Sigmoid colon (tissue), 3 donors: ENCODE data around the gene CHN2.

ENCODE experiments used
- POLR2A ChIP-seq, 2 donors: fragments of 450-650 bp; IDR thresholded peaks; one replicate each; pipeline ENCODE4 v1.6.1; 2016; ENCODE audit warnings: antibody characterized with exemption in 2 of 2, mild to moderate bottlenecking in 2 of 2, moderate library complexity in 2 of 2
- TF ChIP-seq, protein P1 (sequence below), 4 experiments: fragments of 450-650 bp in 3 of 4; fragments of 200-600 bp in 1 of 4; IDR thresholded peaks; one replicate each; pipeline ENCODE4 v1.5.1; 2016 to 2019; ENCODE audit warnings: antibody characterized with exemption in 4 of 4, mild to moderate bottlenecking in 3 of 4, moderate library complexity in 2 of 4

DNA sequence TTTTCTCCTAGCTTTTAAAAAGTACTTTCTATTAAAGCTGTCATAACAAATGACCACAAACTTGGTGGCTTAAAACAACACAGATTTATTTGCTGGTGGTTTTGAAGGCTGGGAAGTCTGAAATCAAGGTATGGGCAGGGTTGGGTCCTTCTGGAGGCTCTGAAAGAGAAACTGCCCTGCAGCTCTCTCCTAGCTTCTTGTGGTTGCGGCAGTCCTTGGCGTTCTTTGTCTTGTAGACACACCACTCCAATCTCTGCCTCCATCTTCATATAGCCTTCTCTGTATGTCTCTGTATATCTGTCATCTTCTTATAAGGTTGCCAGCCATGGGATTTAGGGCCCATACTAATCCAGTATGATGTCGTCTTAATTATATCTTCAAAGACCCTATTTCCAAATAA, 289.7 kb downstream of the CHN2 start:
- TF ChIP-seq, protein P1, sequence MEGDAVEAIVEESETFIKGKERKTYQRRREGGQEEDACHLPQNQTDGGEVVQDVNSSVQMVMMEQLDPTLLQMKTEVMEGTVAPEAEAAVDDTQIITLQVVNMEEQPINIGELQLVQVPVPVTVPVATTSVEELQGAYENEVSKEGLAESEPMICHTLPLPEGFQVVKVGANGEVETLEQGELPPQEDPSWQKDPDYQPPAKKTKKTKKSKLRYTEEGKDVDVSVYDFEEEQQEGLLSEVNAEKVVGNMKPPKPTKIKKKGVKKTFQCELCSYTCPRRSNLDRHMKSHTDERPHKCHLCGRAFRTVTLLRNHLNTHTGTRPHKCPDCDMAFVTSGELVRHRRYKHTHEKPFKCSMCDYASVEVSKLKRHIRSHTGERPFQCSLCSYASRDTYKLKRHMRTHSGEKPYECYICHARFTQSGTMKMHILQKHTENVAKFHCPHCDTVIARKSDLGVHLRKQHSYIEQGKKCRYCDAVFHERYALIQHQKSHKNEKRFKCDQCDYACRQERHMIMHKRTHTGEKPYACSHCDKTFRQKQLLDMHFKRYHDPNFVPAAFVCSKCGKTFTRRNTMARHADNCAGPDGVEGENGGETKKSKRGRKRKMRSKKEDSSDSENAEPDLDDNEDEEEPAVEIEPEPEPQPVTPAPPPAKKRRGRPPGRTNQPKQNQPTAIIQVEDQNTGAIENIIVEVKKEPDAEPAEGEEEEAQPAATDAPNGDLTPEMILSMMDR (IDR thresholded peaks at IDR 0.05), result no peak
- TF ChIP-seq POLR2A (IDR thresholded peaks at IDR 0.05), result no peak
